Loucy (cell line): ENCODE data around the gene ZBTB20.

Experiments used
- EZH2phosphoT487 ChIP-seq: fragments of 200-600 bp; IDR thresholded peaks from 2 replicates; pipeline ENCODE4 v1.6.1; 2018; ENCODE audit warnings: antibody characterized with exemption, mild to moderate bottlenecking, moderate library complexity, borderline replicate concordance
- TF ChIP-seq, protein P1 (sequence below): fragments of 200-600 bp; sonication (generic); conservative IDR thresholded peaks from 2 replicates; pipeline ENCODE4 v1.5.1; 2014; ENCODE audit warnings: mild to moderate bottlenecking, antibody characterized with exemption, low read length

DNA sequence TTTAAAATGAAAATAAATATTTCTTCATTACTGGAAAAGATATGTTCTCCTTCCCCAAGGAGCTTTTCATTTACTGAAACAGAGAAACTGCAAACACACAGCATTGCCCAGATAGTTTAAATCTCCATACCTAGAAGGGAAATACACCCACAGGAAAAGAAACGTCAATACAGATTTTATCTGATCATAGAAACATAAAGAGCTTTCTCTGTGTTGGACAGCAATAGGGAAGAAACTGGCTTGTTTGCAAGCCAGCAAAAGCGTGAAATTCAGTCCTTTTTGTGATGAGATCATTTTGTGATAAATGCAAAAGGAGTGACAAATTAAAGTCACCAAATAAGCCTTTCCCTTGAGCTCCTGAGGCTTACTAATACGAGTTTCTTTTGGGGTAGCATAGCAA, 455.2 kb downstream of the ZBTB20 start:
- TF ChIP-seq, protein P1, sequence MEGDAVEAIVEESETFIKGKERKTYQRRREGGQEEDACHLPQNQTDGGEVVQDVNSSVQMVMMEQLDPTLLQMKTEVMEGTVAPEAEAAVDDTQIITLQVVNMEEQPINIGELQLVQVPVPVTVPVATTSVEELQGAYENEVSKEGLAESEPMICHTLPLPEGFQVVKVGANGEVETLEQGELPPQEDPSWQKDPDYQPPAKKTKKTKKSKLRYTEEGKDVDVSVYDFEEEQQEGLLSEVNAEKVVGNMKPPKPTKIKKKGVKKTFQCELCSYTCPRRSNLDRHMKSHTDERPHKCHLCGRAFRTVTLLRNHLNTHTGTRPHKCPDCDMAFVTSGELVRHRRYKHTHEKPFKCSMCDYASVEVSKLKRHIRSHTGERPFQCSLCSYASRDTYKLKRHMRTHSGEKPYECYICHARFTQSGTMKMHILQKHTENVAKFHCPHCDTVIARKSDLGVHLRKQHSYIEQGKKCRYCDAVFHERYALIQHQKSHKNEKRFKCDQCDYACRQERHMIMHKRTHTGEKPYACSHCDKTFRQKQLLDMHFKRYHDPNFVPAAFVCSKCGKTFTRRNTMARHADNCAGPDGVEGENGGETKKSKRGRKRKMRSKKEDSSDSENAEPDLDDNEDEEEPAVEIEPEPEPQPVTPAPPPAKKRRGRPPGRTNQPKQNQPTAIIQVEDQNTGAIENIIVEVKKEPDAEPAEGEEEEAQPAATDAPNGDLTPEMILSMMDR, result no peak
- TF ChIP-seq EZH2phosphoT487, result no peak
